Measurements from ENCODE around the gene ZSCAN22. TPM values are rescaled to one million over a fixed set of nuclear protein-coding genes. Genes with fewer than 3 reads are reported as not detected.

The ZSCAN22 gene
- total RNA-seq, 1 experiment from 2014 or later = 4.6 TPM

DNA sequence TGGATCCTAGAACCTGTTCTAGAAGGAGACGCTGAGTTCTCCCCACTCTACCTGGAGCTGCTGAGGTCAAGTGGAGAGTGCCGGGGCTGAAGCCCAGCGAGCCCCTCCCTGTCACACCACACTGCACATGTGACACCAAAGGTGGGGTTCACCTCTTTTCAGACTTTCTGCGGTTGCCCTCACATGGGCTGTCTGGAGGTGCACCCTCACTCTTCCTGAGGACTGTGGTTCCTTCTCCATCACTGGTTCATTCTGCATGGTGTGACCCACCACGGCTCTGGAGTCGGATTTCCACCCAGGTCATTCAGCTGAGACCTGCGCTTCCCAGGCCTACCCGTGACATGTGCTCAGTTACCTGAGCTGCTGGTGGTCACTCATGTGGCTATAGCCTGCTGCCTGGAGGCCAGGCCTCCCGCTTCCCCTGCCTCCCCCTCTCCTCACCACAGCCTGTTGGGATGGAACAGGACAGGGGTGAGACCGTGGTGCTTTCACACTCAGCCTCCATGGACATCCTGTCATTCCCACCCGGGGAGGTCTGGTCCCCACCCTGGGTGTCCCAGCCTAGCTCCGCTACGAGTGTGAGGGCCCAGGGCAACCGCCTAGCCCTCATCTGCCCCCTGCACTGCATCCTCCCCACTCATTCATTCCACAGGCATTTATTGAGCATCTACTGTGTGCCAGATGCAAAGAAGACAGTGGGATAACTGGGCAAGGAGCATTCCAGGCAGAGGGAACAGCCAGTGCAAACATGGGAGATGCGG, 27.1 kb downstream of the ZSCAN22 start:
- Histone ChIP-seq H3K9ac (ENCODE audit: low read length) (no peak overlapping the region), H2AFZ (ENCODE audit: low read depth, low read length, poor library complexity, severe bottlenecking) (no peak overlapping the region), H3K36me3 (ENCODE audit: control insufficient read depth in 1 of 2, insufficient read depth in 2 of 2, low read length in 2 of 2) (no peaks in the 10 kb centered on the region), H4K20me1 (ENCODE audit: insufficient read depth) (no peaks in the 10 kb centered on the region), H3K9me2 (ENCODE audit: insufficient read depth) (no peaks in the 10 kb centered on the region), H3K79me2 (ENCODE audit: insufficient read depth, low read length) (no peaks in the 10 kb centered on the region), H3K27me3 (ENCODE audit: insufficient read depth, low read length) (no peaks in the 10 kb centered on the region), H3K4me2 (ENCODE audit: low read length) (no peak overlapping the region), H3K27ac (ENCODE audit: low read depth, low read length) (no peak overlapping the region), H3K4me1 (ENCODE audit: control insufficient read depth in 1 of 2, insufficient read depth in 2 of 2, low read length in 2 of 2) (no peaks in the 10 kb centered on the region), H3K9me3 (ENCODE audit: control insufficient read depth in 1 of 2, insufficient read depth in 1 of 2, low read depth in 1 of 2, low read length in 2 of 2) (no peaks in the 10 kb centered on the region), H3K4me3 (replicated peaks in 1 of 2; ENCODE audit: low read depth in 1 of 2, low read length in 2 of 2) (no peak overlapping the region)
- BruUV-seq (replicated peaks) = no TSS peak
- TF ChIP-seq, protein P1, sequence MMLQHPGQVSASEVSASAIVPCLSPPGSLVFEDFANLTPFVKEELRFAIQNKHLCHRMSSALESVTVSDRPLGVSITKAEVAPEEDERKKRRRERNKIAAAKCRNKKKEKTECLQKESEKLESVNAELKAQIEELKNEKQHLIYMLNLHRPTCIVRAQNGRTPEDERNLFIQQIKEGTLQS (IDR thresholded peaks at IDR 0.05) = no peak
- TF ChIP-seq, protein P2, sequence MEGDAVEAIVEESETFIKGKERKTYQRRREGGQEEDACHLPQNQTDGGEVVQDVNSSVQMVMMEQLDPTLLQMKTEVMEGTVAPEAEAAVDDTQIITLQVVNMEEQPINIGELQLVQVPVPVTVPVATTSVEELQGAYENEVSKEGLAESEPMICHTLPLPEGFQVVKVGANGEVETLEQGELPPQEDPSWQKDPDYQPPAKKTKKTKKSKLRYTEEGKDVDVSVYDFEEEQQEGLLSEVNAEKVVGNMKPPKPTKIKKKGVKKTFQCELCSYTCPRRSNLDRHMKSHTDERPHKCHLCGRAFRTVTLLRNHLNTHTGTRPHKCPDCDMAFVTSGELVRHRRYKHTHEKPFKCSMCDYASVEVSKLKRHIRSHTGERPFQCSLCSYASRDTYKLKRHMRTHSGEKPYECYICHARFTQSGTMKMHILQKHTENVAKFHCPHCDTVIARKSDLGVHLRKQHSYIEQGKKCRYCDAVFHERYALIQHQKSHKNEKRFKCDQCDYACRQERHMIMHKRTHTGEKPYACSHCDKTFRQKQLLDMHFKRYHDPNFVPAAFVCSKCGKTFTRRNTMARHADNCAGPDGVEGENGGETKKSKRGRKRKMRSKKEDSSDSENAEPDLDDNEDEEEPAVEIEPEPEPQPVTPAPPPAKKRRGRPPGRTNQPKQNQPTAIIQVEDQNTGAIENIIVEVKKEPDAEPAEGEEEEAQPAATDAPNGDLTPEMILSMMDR (IDR thresholded peaks at IDR 0.05 in 2 of 3, conservative IDR thresholded peaks at IDR 0.05 in 1 of 3; ENCODE audit: borderline replicate concordance in 1 of 3, insufficient read depth in 1 of 3, low read depth in 2 of 3, low read length in 2 of 3) = no peak
- TF ChIP-seq TCF7L2 (IDR thresholded peaks at IDR 0.05; ENCODE audit: borderline replicate concordance, extremely low read depth, insufficient read depth, insufficient read length) (no peak), SIN3A (IDR thresholded peaks at IDR 0.05; ENCODE audit: low read depth) (no peak), JUND (IDR thresholded peaks at IDR 0.05) (no peak), SRF (IDR thresholded peaks at IDR 0.05; ENCODE audit: low read depth) (no peak), SP1 (IDR thresholded peaks at IDR 0.05; ENCODE audit: low read depth) (no peak), RAD21 (IDR thresholded peaks at IDR 0.05; ENCODE audit: low read depth) (no peak), EZH2phosphoT487 (IDR thresholded peaks at IDR 0.05; ENCODE audit: borderline replicate concordance) (no peak), POLR2A (IDR thresholded peaks at IDR 0.05; ENCODE audit: borderline replicate concordance, extremely low read depth, insufficient read depth, insufficient read length) (no peak)
- DNase-seq (ENCODE audit: low read depth, low spot score) (no peak), ATAC-seq (no peak)
- ChIA-PET POLR2A (interaction anchor here (1.9 kb wide), 1 partner anchor 9 kb away, joined by 6 read pairs; the partner anchor contains the start of gene ZNF497), RAD21 (ENCODE audit: low non-redundant PET in 1 of 2, low total read pairs in 2 of 2, uncharacterized antibody in 2 of 2, unreplicated experiment in 2 of 2) (no interaction called here), CTCF (no interaction called here)
- intact Hi-C loops (cut with micrococcal nuclease) = no loop called here
